ENCODE results near the gene SPTSSA. TPM values are rescaled to one million over a fixed set of nuclear protein-coding genes. Genes with fewer than 3 reads are reported as not detected.

The SPTSSA gene
- total RNA-seq, 6 donors from 2014 or later = 22.5 to 106 (median 42.1) TPM

- Histone ChIP-seq H3K27me3 (no peaks in the 10 kb centered on the region), H3K36me3 (peaks cover 6 to 35% (median 23%) of the 10 kb centered on the region in 4 donors), H3K4me3 (no peak overlapping the region), H3K4me1 (peaks cover 11 to 16% (median 15%) of the 10 kb centered on the region in 4 donors), H3K27ac (no peak overlapping the region), H3K9me3 (no peaks in the 10 kb centered on the region)
- no peak for DNase-seq
- no peak for ATAC-seq (ENCODE audit: low FRiP score in 2 of 2)
- 63 to 70% methylated on average over 3 of the region's 3 CpGs for WGBS, 2 donors
- no peak for TF ChIP-seq POLR2A (IDR thresholded peaks at IDR 0.05)
- no peak for TF ChIP-seq EP300 (IDR thresholded peaks at IDR 0.05)
- TF ChIP-seq CTCF (IDR thresholded peaks at IDR 0.05) = no peak
- no peak for TF ChIP-seq POLR2AphosphoS5 (IDR thresholded peaks at IDR 0.05)
These were observed 4.9 kb downstream of the SPTSSA start for GRCh38 chr14:34457186-34457585.

- ATAC-seq (ENCODE audit: low FRiP score in 2 of 2) (no peak), DNase-seq (no peak)
- TF ChIP-seq POLR2AphosphoS5 (IDR thresholded peaks at IDR 0.05) (no peak), POLR2A (IDR thresholded peaks at IDR 0.05) (no peak), CTCF (IDR thresholded peaks at IDR 0.05) (no peak), EP300 (IDR thresholded peaks at IDR 0.05) (no peak)
- peaks cover 6 to 50% (median 23%) of the 10 kb centered on the region in 4 donors for H3K36me3 ChIP-seq
- H3K27ac ChIP-seq = no peak overlapping the region
- H3K9me3 ChIP-seq = no peaks in the 10 kb centered on the region
- H3K27me3 ChIP-seq = no peaks in the 10 kb centered on the region
- H3K4me1 ChIP-seq = peaks cover 0 to 19% (median 5%) of the 10 kb centered on the region in 4 donors
- WGBS, 2 donors = 83% methylated on average over 2 of the region's 2 CpGs
- no peak overlapping the region for H3K4me3 ChIP-seq
These were observed 8.8 kb downstream of the SPTSSA start for GRCh38 chr14:34453226-34453625.

- no peak for TF ChIP-seq POLR2A (IDR thresholded peaks at IDR 0.05)
- TF ChIP-seq EP300 (IDR thresholded peaks at IDR 0.05) = no peak
- TF ChIP-seq CTCF (IDR thresholded peaks at IDR 0.05) = no peak
- TF ChIP-seq POLR2AphosphoS5 (IDR thresholded peaks at IDR 0.05) = no peak
These were observed 9.7 kb downstream of the SPTSSA start for GRCh38 chr14:34452258-34452822.

GRCh38 chr14:34450958-34451357 lies 11.1 kb downstream of the SPTSSA start:
- ATAC-seq (ENCODE audit: low FRiP score in 2 of 2) (no peak), DNase-seq (no peak)
- 32 to 48% methylated on average over 1 of the region's 1 CpG for WGBS, 2 donors
- Histone ChIP-seq H3K27ac (no peak overlapping the region), H3K4me1 (peaks cover 0 to 19% (median 5%) of the 10 kb centered on the region in 4 donors), H3K36me3 (peaks cover 5 to 51% (median 19%) of the 10 kb centered on the region in 4 donors), H3K27me3 (no peaks in the 10 kb centered on the region), H3K9me3 (no peaks in the 10 kb centered on the region), H3K4me3 (no peak overlapping the region)
- TF ChIP-seq CTCF (IDR thresholded peaks at IDR 0.05) = no peak

More at GRCh38 chr14:34452258-34452822, 9.7 kb downstream of the SPTSSA start:
- ATAC-seq (ENCODE audit: low FRiP score in 2 of 2) = no peak
- DNase-seq = no peak
- H3K4me1 ChIP-seq = peaks cover 0 to 19% (median 5%) of the 10 kb centered on the region in 4 donors
- peaks cover 6 to 52% (median 23%) of the 10 kb centered on the region in 4 donors for H3K36me3 ChIP-seq
- WGBS, 2 donors = 67 to 72% methylated on average over 1 of the region's 1 CpG
- no peak overlapping the region for H3K4me3 ChIP-seq
- no peaks in the 10 kb centered on the region for H3K9me3 ChIP-seq
- H3K27me3 ChIP-seq = no peaks in the 10 kb centered on the region
- no peak overlapping the region for H3K27ac ChIP-seq

- no peak for ATAC-seq (ENCODE audit: low FRiP score in 2 of 2)
- TF ChIP-seq POLR2AphosphoS5 (IDR thresholded peaks at IDR 0.05) (no peak), POLR2A (IDR thresholded peaks at IDR 0.05) (no peak), CTCF (IDR thresholded peaks at IDR 0.05) (no peak), EP300 (IDR thresholded peaks at IDR 0.05) (no peak)
These were observed 11.5 kb downstream of the SPTSSA start for GRCh38 chr14:34450542-34450915.

More at GRCh38 chr14:34450542-34450915, 11.5 kb downstream of the SPTSSA start:
- Histone ChIP-seq H3K4me1 (peaks cover 0 to 19% (median 5%) of the 10 kb centered on the region in 4 donors), H3K36me3 (peaks cover under 1 to 47% (median 15%) of the 10 kb centered on the region in 4 donors), H3K4me3 (no peak overlapping the region), H3K9me3 (no peaks in the 10 kb centered on the region), H3K27ac (no peak overlapping the region), H3K27me3 (no peaks in the 10 kb centered on the region)
- no peak for DNase-seq
